ENCODE measurements around the gene PLSCR4. TPM values are rescaled to one million over a fixed set of nuclear protein-coding genes. Genes with fewer than 3 reads are reported as not detected.
A peak's percentile ranks its signal among the peaks of the same experiment; 100 is the strongest.

Gene PLSCR4
- total and polyA plus RNA-seq, 2 of the 4 experiments (the other 2 are of a cell fraction) = 3.8 to 4.4 TPM

GRCh38 chr3:146159037-146159436 is 91.9 kb downstream of the PLSCR4 start:
- peak overlapping the region; percentile 91; the same call in 1 of the 2 replicates for H3K4me3 ChIP-seq (ENCODE audit: insufficient read depth, low read depth, low read length)
- no peak overlapping the region for H3K23ac ChIP-seq (ENCODE audit: low read depth, low read length)
- BruUV-seq (replicated peaks) = no TSS peak
- DNase-seq (no peak), ATAC-seq (ENCODE audit: low read depth) (no peak)
- ChIA-PET POLR2A (ENCODE audit: unreplicated experiment) (no interaction called here), CTCF (interaction anchor here (1.3 to 1.8 kb wide), 3 partner anchors 28 to 168 kb away, joined by 4 to 5 read pairs (median 4); no protein-coding TSS in a partner anchor)
- H2BK15ac ChIP-seq (ENCODE audit: low read depth, low read length) = no peak overlapping the region
- peaks cover 11 to 39% of the 10 kb centered on the region in 2 experiments; a peak in 3 of 4 replicates for H3K79me1 ChIP-seq (ENCODE audit: low read depth in 1 of 2, low read length in 2 of 2)
- peaks cover 12% of the 10 kb centered on the region for H3K4me1 ChIP-seq (ENCODE audit: control insufficient read depth, insufficient read depth, low read length)
- no peak overlapping the region for H2BK20ac ChIP-seq (ENCODE audit: low read depth, low read length)
- H4K20me1 ChIP-seq (ENCODE audit: insufficient read depth, low read length) = peaks cover 21% of the 10 kb centered on the region
- peak overlapping the region; percentile 89 for H3K4me2 ChIP-seq (ENCODE audit: low read depth, low read length)
- peak overlapping the region; percentile 63; the same call in 1 of the 2 replicates for H3K9ac ChIP-seq (ENCODE audit: low read depth, low read length)
- WGBS, 2 experiments (ENCODE audit: extremely low coverage in 2 of 2, insufficient read length in 1 of 2) = no CpG with 5 or more reads among the region's 4 CpGs
- H3K4ac ChIP-seq (ENCODE audit: low read depth, low read length) = no peak overlapping the region
- no peak overlapping the region for H4K91ac ChIP-seq (ENCODE audit: insufficient read depth, low read depth, low read length)
- no peak overlapping the region for H3K18ac ChIP-seq (ENCODE audit: low read depth, low read length)
- no peak overlapping the region for H4K5ac ChIP-seq (ENCODE audit: low read depth, low read length)
- H3K14ac ChIP-seq (replicated peaks; ENCODE audit: low read depth, low read length) = no peak overlapping the region
- no peak overlapping the region for H4K8ac ChIP-seq (ENCODE audit: low read depth in 2 of 2, low read length in 2 of 2)
- no peak overlapping the region for H2AK5ac ChIP-seq (ENCODE audit: low read depth, low read length)
- H2AFZ ChIP-seq (replicated peaks; ENCODE audit: low read length, poor library complexity) = no peak overlapping the region
- H3K9me1 ChIP-seq (ENCODE audit: insufficient read depth, low read length) = peaks cover 4% of the 10 kb centered on the region; the same call in 1 of the 2 replicates
- no peaks in the 10 kb centered on the region for H3K27me3 ChIP-seq (ENCODE audit: control insufficient read depth, insufficient read depth, low read length)
- in situ Hi-C loops (cut with MboI; ENCODE audit: low sequenced_read_pairs) = no loop called here
- no peak overlapping the region for H3K27ac ChIP-seq (ENCODE audit: insufficient read depth, low read length)
- dilution Hi-C loops (cut with HindIII; ENCODE audit: low sequenced_read_pairs, unreplicated experiment) = no loop called here
- H3K9me3 ChIP-seq (ENCODE audit: control insufficient read depth, insufficient read depth, low read length) = no peaks in the 10 kb centered on the region
- 0 out of 2 replicates have a peak overlapping the region, but pooled peaks have one; percentile 32 for H3K56ac ChIP-seq (ENCODE audit: extremely low read depth, insufficient read depth, low read length)
- TF ChIP-seq CTCF (conservative IDR thresholded peaks at IDR 0.05; ENCODE audit: low read depth, low read length) = no peak
- no peak for TF ChIP-seq NFE2L2 (IDR thresholded peaks at IDR 0.05; ENCODE audit: low read depth, low read length)
- TF ChIP-seq RAD21 (IDR thresholded peaks at IDR 0.05; ENCODE audit: low read length) = no peak
- TF ChIP-seq MXI1 (IDR thresholded peaks at IDR 0.05; ENCODE audit: borderline replicate concordance, low read depth, low read length) = no peak
- TF ChIP-seq SMC3 (IDR thresholded peaks at IDR 0.05; ENCODE audit: low read depth, low read length) = no peak
- no peak for TF ChIP-seq CEBPB (IDR thresholded peaks at IDR 0.05; ENCODE audit: low read depth, low read length)
- TF ChIP-seq RCOR1 (IDR thresholded peaks at IDR 0.05; ENCODE audit: insufficient replicate concordance, low read length) = no peak
- no peak for TF ChIP-seq RFX5 (IDR thresholded peaks at IDR 0.05; ENCODE audit: low read depth, low read length)
- intact Hi-C loops (cut with micrococcal nuclease) = loop anchor here (2.0 kb wide), 1 partner anchor 16 kb away; no protein-coding TSS in a partner anchor
- H3K36me3 ChIP-seq (ENCODE audit: control insufficient read depth, insufficient read depth, low read length) = no peaks in the 10 kb centered on the region
- H2BK5ac ChIP-seq (ENCODE audit: low read depth, low read length, poor library complexity, severe bottlenecking) = peak overlapping the region; percentile 31
- H2AK9ac ChIP-seq (replicated peaks; ENCODE audit: low read depth, low read length, poor library complexity) = no peak overlapping the region
- no peak overlapping the region for H2BK120ac ChIP-seq (ENCODE audit: low read depth, low read length)
